RPMI7951 (cell line): ENCODE data around the gene SPOCK2. TPM values are rescaled to one million over a fixed set of nuclear protein-coding genes. Genes with fewer than 3 reads are reported as not detected.
A peak's percentile ranks its signal among the peaks of the same experiment; 100 is the strongest.

Source experiments
- DNase-seq: peaks from one replicate; pipeline ENCODE4 v3.0.0-alpha.2; 2012; ENCODE audit warnings: low read depth
- total RNA-seq: library from RNA; depleted of rRNA; stranded (reverse); fragments of >200 nt; shearing (Covaris generic); gene quantifications from 2 replicates; pipeline ENCODE4 v1.2.3, GENCODE V29; 2014

The SPOCK2 gene
- total RNA-seq, 1 experiment from 2014 or later, result 0.72 TPM

DNA sequence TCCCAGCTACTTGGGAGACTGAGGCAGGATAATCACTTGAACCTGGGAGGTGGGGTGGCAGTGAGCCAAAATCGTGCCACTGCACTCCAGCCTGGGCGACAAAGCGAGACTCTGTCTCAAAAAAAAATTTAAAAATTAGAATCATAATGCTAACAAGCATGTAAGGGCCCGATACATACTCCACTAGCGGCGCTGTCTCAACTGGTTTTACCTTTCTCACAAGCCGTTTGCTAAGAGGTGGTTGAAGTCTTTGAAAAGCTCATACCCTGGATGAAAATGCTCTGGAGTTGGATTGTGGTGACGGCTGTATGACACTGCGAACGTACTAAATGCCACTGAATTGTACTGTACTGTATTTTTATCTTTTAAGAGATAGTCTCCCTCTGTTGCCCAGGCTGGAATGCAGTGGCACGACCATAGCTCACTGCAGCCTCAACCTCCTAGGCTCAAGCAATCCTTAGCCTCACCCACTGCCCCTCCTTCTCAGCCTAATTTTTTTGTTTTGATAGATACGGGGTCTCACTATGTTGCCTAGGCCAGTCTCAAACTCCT is 29.9 kb downstream of the SPOCK2 start:
- DNase-seq, result no peak

DNA sequence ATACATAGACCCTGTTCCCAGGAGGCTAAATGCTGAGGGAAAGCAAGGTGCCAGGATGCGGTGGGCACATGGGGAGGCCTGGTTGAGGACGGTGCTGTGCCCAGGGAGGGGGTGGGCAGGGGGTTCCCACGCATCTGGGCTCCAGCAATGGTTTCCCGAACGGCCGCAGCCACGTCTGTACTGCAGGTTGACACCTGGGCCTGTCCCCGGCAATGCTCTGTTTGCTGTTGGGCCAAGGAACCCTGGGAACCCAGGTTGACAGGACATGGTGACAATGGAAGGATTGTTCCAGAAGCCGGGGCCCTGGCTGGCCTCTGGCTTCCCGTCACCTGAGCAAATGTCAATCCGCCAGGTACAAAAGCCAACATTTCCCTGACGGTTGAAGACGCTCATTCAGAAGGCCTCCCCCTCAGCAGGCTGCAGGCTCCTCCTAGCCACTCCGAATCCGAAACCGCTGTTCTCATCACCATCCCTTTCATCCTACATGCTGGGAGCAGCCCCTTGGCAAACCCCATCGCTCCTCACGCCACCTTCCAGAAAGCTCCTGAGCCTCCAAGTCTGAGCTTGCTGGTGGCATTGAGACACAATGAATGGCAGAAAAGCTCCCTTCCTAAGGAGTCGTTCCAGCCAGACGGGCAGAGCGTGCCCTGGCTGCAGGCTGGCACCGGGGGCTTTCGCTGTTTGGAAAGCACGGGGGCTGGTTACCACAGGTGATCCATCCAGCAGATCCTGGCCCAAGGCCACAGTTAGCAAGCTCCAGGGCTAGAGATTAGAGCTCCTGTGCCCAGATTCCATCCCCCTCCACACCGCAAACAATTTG is 31.2 kb downstream of the SPOCK2 start:
- DNase-seq, result no peak

GRCh38 chr10:72056113-72056512 is 32.2 kb downstream of the SPOCK2 start:
- no peak for DNase-seq

- no peak for DNase-seq
These were observed 34.7 kb downstream of the SPOCK2 start for GRCh38 chr10:72053690-72054089.

- no peak for DNase-seq
These were observed 37.5 kb downstream of the SPOCK2 start for GRCh38 chr10:72050873-72051272.

GRCh38 chr10:72049969-72050781 is 38.2 kb downstream of the SPOCK2 start:
- no peak for DNase-seq

DNA sequence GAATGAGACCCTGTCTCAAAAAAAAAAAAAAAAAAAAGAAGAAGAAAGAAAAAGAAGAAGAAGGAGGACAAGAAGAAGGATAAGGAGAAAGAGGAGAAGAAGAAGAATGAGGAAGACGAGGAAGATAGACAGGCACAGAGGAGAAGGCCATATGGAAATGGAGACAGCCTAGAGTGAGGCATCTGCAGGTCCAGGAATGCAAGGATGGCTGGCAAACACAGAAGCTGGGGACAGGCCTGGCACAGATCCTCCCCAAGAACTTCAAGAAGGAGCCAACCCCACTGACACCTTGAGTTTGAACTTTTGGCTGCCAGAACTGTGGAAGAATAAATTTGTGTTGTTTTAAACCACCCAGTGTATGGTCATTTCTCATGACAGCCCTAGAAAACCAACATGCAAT is 38.9 kb downstream of the SPOCK2 start:
- no peak for DNase-seq

- peak; percentile 83 for DNase-seq
These were observed 39.8 kb downstream of the SPOCK2 start for GRCh38 chr10:72048450-72049124.

GRCh38 chr10:72045586-72045985 is 42.8 kb downstream of the SPOCK2 start:
- DNase-seq, result no peak

DNA sequence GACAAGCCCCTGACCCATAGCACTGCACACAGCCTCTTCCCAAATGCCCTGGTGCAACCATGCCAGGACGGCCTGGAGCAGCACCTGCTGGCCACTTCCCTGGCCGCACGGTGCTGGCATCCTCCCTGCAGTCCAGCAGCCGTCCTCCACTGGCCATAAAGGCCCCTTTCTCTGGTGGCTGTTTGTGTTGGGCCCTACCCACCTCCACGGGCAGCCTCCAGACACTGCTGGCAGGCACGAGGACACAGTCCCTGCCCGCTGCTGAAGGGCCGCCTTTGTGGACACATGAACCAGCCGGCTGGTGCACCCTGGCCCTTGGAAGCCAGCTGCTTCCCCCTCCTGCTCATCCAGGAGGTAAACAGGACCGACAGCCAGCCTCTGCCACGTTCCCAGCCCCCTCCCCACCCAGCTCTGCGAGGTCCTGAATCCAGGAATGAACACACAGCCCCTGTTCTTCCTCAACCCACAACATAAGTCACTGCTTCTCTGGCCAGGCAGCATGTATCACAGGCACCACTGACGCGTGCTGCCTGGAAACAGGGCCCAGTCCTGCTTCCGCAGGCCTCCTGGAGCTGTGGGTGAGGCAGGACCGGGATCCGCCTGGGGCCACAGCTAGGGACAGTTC is 43.8 kb downstream of the SPOCK2 start:
- DNase-seq, result no peak

DNA sequence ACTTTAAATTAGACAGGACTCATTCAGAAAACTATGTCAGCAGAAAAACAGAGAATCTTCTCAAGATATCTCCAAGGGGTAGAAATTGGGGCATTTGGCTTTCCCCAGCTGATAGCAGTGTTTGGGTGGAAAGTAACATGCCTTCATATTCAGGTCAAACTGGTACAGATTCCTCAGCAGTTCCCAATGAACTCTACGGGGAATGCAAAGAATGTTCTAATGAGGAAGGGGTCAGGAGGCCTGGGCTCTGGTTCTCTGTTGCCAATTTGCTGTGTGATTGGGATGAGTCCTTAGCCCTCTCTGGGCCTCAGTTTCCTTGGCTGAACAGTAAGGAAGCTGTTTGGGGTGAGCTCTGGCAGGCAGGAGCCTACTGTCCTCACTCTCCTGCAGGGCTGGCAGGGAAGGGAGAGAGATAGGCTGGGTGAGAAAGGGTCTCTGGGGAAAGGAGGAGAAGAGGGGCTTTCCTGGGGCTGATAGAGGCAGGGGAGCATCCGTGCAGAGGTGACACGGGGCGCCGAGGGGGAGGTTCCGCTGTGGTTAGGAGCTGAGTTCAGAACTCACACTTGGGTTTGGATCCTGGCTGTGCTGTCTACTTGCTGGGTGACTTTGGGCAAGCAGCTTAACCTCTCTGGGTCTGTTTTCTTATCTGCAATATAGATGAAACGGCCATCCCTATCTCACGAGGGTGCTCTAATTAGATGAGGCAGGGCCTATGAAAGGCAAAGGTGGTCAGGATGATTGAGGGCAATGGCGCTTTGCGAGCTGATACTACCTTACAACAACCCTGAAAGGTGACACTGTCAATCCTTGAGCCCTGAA is 45.1 kb downstream of the SPOCK2 start:
- no peak for DNase-seq

DNA sequence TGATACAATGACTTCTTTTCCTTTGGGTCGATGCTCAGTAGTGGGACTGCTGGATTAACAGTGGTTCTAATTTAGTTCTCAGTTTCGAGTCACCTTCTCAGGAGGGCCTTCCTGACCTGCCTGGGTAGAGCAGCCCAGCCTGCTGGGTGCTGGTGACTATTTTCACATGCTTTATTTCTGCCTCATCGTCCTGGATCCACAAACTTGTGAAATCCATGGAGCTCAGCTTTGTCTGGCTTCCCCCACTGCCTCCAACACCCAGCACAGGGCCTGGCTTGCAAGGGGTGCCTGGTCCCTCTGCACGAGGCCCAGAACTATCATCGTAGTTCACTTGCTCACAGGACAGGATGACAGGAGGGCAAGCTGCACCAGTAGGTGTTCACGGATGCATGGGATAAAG is 46.9 kb downstream of the SPOCK2 start:
- no peak for DNase-seq

DNA sequence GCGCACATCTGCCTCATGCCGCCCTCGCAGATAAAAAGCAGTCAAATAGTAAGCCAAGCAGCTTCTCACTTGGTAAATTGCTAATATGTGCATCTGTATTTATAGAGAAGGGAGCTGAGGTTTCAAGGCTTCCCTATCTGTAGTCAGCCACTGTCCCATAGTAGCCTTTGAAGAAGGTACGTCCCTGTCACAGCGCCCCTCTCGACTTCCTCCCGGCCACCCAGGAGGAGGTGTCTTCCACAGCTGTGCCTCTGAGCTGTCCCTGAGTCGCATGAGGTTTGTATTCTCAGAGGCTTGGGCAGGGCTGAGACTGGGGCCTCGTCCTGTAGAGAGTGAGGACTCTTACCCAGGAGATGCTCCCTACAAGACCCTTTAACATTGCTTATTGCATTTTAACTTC is 49.0 kb downstream of the SPOCK2 start:
- no peak for DNase-seq

DNA sequence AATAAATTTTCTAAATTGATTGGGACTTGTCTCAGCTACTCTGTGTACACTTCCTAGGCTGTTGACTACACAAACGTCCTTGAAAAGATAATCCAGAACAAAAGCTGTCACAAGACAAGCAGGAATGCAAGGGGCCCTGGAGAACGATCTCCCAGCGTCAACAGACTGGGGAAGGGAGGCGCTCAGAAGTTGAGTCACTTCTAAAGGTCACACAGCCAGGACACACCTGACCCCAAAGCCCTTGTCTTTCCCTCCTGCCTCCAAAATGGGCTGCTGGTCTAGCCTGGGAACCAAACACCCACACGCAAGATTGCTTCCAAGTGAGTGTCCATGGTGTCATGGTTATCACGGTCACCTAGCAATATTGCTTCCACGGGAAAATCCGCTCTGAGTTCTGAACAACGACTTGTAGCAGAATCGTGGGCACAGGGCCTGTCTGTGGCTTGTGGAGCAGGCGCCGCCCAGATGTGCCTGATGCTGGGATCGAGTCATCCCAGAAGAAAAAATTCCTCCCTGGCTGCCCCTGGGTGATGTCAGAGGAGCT is 49.8 kb downstream of the SPOCK2 start:
- DNase-seq, result peak; percentile 42

DNA sequence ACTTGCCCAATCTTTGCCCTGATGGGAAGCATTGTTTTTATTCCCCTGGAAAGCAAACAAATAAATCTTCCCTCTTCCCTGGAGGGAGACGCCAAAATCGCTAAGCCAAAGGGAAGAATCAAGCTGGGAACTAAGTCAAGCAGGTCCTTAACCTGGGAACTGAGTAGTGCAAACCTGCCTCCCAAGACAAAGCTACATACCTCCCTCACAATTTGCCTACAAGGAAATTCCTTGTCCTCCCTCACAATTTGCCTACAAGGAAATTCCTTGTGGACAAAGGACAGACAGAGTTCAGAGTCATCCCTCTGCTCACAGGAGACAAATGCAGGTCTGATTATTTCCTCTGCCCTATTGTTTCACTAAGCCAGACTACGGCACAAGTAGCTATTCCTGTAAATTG is 50.5 kb downstream of the SPOCK2 start:
- DNase-seq, result no peak

- no peak for DNase-seq
These were observed 51.1 kb downstream of the SPOCK2 start for GRCh38 chr10:72037266-72037665.

GRCh38 chr10:72035252-72035887 is 53.0 kb downstream of the SPOCK2 start:
- no peak for DNase-seq

DNA sequence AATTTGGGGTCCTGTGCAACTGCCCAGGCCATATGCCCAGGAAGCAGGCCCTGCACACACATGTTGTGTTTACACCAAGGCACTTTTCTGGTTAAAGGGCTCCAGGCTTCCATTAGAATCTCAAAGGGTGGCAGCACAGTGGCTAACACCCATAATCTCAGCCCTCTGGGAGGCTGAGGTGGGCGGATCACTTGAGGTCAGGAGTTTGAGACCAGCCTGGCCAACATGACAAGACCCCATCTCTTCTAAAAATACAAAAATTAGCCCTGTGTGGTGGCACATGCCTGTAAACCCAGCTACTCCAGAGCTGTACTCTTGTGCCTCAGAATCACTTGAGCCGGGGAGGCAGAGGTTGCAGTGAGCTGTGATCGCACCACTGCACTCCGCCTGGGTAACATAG is 53.6 kb downstream of the SPOCK2 start:
- DNase-seq, result no peak

- no peak for DNase-seq
These were observed 54.3 kb downstream of the SPOCK2 start for GRCh38 chr10:72034040-72034499.
